Left ventricle myocardium superior (tissue), 1 donor: ENCODE measurements around the gene RBM47. TPM values are rescaled to one million over a fixed set of nuclear protein-coding genes. Genes with fewer than 3 reads are reported as not detected.

Source experiments
- ATAC-seq: fragments of 200-7000 bp; cut with Tn5 transposase; one replicate; pipeline ENCODE4 v1.9.1; 2020; ENCODE audit warnings: mild to moderate bottlenecking, moderate library complexity
- DNase-seq: peaks from one replicate; pipeline ENCODE4 v3.0.0-alpha.2; 2020
- intact Hi-C: fragments of 100-400 bp; cut with micrococcal nuclease; formaldehyde crosslinking; loops from one replicate; pipeline ENCODE4 v1.11.0; 2022
- total RNA-seq: library from RNA; stranded (reverse); fragmentation: NEBNext Ultra II Directional; extraction: Animal tissue kit (Norgen Biotek cat#: 25700); gene quantifications from one replicate; pipeline ENCODE4 v1.2.1, GENCODE V29; 2021
- donor health status: DM: no; HTN: yes; CAD: no; lungs with severe emphysema.

RBM47 gene
- total RNA-seq, 1 donor from 2014 or later = 2.9 TPM

DNA sequence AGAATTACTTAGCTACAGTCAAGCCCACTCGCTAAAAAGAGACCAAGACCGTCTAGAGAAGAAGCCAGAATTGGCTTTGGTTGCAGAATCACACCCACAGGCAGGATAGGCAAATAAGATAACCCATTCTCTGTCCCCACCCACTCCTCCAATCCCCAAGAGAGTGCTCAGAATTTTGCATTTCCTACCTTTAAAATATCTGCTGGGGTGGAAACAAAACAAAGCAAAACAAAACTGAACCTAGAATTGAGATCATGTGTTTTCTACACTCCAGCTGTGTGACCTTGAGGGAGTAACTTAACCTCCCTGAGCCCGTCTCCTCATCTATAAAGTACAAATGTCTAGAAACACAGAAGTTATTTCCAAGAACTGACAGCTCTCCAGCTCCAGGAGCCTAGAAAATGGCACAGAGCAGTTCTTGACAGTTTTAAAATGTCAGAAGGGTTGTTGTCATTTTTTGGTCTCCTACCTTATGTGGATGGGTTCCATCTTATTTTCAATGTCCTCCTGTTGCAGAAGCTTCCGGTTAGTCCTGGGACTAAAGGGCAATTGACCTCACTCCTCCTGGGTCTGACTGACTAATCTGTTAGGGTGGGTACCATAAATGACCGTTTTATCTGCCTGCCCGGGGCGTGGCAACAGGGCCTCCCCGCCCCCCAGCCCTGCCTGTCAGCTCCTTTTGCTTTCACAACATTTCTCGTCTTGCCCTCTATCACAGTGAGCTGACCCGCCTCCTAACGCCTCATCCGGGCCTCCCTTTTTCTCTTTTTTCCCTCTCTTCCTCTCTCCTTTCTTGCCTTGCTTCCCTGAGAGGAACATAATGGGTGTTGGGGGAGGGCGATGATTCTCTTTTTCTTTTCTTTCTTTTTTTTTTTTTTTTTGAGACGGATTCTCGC is 114.0 kb downstream of the RBM47 start:
- intact Hi-C loops = no loop called here
- ATAC-seq (peak; percentile 57), DNase-seq (peak; percentile 32)

GRCh38 chr4:40515037-40515397 is 114.6 kb downstream of the RBM47 start:
- ATAC-seq = no peak
- intact Hi-C loops = no loop called here
- no peak for DNase-seq

DNA sequence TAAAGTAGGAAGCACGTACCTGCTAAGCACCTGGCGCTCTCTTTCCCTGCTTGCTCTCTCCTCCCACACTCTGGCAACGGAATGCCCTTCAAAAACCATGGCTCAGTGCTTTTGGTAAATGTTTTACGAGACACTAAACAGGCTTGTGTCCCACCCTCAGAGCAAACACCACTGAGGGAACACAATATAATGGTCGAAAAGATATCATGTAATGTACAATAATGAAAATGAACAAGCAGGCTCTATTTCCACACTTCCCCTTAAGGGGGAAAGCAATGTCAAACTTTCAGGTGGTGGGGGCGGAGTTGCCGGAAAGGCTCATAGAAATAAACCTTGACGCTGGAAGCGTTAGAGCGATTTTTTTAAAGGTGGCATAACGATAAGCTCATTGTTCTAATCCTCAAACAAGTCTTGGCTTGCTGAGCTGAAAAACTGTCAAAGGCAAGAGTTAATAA is 115.1 kb downstream of the RBM47 start:
- ATAC-seq = no peak

GRCh38 chr4:40511036-40511614 is 118.5 kb downstream of the RBM47 start:
- DNase-seq (no peak), ATAC-seq (no peak)
- intact Hi-C loops = no loop called here

More for the DNA sequence above, 115.1 kb downstream of the RBM47 start:
- intact Hi-C loops = no loop called here
- no peak for DNase-seq

DNA sequence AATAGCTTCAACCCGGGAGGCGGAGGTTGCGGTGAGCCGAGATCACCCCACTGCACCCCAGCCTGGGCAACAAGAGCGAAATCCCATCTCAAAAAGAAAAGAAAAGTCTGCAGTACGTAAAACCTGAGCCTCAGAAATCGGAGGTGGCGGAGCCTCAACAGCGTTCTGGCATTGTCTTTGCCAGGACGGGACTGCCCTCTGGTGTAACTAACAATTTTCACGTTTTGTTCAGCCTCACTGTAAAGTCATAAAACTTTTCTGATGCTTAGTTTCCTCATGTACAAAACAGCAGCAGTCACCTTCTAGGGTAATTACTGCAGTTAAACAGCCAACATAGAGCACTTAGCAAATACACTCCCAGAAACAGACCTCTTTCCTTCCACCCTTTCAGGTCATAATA is 121.7 kb downstream of the RBM47 start:
- DNase-seq = no peak
- ATAC-seq = no peak
- intact Hi-C loops = no loop called here

GRCh38 chr4:40506492-40506891 is 123.2 kb downstream of the RBM47 start:
- ATAC-seq (no peak), DNase-seq (no peak)
- intact Hi-C loops = no loop called here

DNA sequence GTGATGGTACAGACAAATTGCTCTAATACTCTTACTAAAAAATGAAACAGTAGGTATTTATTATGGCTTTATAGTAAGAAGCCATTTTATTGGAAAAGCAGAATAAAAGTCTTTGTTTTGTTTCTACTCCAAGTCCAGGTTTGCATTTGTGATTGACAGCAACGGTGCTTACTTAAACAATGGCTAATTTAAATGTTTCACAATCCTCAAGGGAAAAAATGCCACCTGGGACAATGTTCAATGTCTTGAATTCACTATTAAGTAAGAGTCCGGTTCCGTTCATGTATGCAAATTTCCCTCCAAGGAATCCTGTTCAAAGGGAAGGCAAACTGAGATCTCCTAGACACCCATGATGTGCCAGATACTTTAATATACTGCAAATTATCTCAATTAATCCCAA is 123.6 kb downstream of the RBM47 start:
- no peak for ATAC-seq
- no peak for DNase-seq
- intact Hi-C loops = no loop called here

DNA sequence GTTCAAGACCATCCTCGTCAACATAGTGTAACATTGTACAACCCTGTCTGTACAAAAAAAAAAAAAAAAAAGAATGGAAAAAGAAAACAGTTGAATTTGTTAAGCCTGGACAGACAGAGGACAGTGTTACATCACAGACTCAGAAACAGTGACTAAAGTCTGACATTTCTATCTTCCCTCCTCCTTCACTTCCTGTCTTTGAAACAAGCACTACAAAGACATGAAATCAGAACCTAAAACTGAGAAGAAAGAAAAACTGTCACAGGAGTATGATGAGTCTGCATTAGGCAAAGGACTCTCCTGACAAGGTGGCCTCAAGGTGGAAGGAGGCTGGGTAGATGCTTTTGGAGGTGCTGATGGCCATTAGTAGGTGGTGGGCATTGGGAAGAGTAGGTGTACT is 126.7 kb downstream of the RBM47 start:
- DNase-seq = no peak
- ATAC-seq = no peak
- intact Hi-C loops = no loop called here

DNA sequence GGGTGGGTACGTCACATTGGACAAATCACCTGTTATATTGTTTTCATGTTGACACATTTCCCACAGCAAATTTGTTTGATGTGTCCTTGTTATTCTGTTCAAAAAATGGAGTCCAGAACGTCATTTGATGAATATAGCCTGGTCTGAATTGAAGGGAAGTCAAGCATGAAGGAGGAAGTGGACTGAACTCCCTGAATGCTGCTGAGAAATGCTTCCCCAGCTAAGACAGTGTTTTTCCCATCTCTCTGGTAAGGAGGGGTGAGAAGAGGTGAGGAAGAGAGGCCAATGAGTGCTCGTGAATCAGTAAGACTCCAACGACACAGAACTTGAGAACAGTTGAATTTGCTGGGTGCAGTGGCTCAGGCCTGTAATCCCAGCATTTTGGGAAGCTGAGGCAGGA is 127.4 kb downstream of the RBM47 start:
- ATAC-seq (peak; percentile 38), DNase-seq (no peak)
- intact Hi-C loops = no loop called here

DNA sequence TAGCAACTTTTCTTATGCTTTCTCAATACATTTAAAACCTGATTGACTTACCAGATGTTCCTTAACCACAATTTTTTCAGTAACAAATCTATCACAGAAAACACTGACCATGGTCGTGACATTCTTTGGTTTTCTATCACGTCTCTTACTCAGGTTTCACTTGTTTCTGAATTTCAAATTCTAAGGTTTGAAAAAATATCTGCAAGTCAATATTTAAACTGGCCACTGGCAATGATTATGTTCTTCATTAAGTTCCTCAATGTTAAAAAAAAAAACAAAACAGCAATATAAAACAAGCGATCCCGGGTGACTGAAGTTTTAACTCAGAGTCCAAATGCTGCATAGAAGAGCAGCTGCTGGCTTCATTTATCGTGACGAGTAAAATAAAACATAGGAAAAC is 128.9 kb downstream of the RBM47 start:
- intact Hi-C loops = no loop called here
- no peak for DNase-seq
- ATAC-seq = no peak

DNA sequence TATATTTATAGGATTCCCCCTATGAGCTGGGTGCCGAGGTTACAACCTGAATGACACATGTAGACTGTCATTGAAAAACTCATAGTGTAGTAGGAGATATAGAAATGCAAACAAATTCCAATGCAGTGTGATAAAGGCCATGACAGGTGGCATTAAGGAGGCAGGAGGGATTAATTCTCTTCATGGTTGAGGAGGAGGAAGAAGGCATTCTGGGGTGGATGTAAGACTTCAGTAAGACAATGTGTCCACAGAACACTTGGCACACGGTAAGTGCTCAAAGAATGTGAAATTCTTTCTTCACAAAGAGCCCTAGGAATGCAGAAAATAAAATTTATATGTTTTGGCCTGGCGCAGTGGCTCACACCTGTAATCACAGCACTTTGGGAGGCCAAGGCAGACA is 136.5 kb downstream of the RBM47 start:
- intact Hi-C loops = no loop called here
- ATAC-seq (no peak), DNase-seq (no peak)

DNA sequence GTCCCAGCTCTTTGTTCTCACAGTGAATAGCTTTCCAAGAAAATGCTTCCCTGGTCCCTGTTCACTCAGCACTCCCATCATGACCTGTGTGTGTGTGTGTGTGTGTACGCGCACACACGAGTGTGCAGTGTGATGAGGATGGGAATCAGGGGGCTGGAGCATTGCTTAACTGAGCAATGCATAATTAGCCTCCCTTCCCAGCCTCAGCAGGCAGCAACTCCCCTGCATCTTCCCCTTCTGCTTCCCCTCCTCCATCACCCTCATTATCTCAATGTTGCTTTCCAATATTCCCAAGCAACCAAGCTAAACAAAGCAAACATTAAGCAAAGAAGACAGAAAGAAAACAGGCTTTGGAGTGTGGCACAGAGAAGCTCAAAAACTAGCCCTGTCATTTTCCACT is 137.0 kb downstream of the RBM47 start:
- ATAC-seq = no peak
- intact Hi-C loops = no loop called here
- no peak for DNase-seq

GRCh38 chr4:40490481-40490880 is 139.2 kb downstream of the RBM47 start:
- ATAC-seq = no peak
- intact Hi-C loops = no loop called here
- no peak for DNase-seq

DNA sequence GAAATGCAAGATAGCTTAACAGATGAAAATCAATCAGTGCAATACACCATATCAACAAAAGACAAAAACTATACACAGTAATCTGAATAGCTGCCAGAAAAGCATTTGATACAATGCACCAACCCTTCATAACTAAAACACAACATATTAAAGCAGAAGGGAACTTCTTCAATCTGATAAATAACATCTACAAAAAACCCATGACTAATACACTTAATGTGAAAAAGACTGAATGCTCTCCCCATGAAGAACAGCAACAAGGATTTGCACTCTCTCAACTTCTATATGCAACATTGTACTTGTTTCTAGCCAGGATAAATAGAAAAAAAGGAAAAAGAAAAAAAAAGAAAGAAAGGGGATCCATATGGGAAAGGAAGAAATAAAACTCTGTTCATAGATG is 139.7 kb downstream of the RBM47 start:
- intact Hi-C loops = no loop called here
- ATAC-seq = no peak
- no peak for DNase-seq

DNA sequence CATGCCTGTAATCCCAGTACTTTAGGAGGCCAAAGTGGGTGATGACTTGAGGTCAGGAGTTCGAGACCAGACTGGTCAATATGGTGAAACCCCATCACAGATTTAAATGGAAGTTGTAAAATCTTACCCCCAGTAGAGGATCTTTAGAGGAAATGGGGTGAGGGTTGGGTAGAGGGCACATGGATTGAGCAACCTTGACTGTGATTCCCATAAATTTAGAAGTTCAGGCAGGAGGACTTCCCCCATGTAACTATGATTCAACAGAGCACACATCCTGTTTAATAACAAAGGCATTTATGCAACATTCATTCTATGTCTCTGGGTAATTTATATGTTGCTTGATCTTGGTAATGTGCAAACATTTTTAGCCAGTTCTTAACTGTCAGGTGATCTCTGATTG is 143.1 kb downstream of the RBM47 start:
- intact Hi-C loops = no loop called here
- DNase-seq (no peak), ATAC-seq (peak; percentile 30)

DNA sequence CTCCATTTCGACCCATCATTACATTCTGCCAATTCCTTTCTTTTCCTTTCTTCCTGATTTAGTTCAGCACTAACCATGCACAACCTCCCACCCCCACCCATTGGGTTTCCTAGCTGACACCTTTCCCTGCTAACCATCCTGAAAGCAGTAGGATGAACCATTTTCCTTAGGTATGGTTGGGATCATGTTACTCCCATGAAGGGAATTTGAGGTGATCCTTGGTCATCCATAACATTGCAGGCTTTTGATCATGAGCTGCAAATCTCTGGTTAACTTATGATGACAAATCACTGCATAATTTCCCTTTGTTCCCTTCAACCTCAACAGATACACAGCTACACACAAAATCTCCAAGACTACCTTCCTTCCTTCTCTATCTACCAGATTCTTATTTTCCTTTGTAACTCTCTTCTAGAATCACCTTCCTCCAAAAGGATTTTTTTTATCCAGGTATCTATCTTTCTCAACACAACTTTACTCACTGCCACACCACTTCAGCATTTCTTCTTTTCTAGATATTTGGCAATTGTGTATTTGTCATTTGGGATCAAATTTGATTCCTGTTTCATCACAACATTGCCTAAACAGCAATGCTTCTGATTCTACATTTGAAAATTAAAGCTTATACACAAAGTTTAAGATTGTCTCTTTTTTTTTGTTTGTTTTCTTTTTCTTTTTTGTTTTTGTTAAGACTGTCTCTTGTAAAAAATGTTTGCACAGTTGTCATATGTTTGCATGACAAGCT is 145.1 kb downstream of the RBM47 start:
- intact Hi-C loops = no loop called here
- no peak for DNase-seq
- ATAC-seq = no peak

- intact Hi-C loops = no loop called here
- no peak for ATAC-seq
Observed at GRCh38 chr4:40482985-40483647, 146.5 kb downstream of the RBM47 start.

DNA sequence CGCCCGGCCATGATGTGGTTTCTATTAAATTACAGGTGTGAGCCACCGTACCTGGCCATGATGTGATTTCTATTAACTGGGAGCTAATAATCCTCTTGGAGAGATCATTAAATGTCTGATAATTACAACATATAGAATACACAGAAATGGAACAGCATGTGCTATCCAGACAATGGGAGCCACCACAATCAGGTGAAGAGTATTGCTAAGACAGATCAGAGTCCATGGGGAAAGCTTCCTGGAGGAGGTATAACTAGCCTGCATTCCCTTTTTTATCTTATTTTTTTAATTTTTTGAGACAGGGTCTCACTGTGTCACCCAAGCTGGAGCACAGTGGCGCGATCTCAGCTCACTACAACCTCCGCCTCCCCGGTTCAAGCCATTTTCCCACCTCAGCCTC is 147.7 kb downstream of the RBM47 start:
- DNase-seq = no peak
- no peak for ATAC-seq
- intact Hi-C loops = no loop called here

More at GRCh38 chr4:40482985-40483647, 146.5 kb downstream of the RBM47 start:
- DNase-seq = no peak

DNA sequence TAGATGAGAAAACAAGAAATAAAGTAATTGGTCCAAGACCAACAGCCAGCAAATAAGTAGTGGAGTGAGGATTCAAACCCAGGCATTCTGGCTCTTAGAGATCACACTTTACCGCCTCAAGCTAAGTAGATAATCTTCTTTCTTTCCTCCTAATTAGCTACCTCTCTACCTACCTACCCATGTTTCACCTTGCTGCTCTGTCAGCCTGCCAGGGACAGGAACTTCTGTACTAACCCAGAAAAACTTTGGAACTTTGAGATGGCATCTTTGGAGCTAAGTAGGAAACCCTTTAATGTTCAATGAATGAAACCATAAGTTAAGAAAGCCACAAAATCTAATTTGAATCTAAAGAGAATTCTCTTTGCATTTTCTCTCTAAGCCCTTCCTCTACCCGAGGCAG is 149.4 kb downstream of the RBM47 start:
- intact Hi-C loops = no loop called here
- no peak for ATAC-seq
- no peak for DNase-seq

- no peak for DNase-seq
- no peak for ATAC-seq
- intact Hi-C loops = no loop called here
Observed at GRCh38 chr4:40479378-40479777, 150.3 kb downstream of the RBM47 start.
